B cell (primary cell): Measurements from ENCODE around the gene IQCK. TPM values are rescaled to one million over a fixed set of nuclear protein-coding genes. Genes with fewer than 3 reads are reported as not detected.

Experiments
- ATAC-seq: fragments of 200-7000 bp; cut with Tn5 transposase; one replicate; pipeline ENCODE4 v1.10.0; 2021; ENCODE audit warnings: low read depth, mild to moderate bottlenecking, moderate number of reproducible peaks, moderate library complexity
- CTCF ChIA-PET: fragments of 350-600 bp; sonication (Branson Sonifier 250); formaldehyde crosslinking; loops from one replicate; lab custom pipeline; 2021; ENCODE audit warnings: antibody characterized with exemption, inconsistent platforms; lab: Charles Lee
- POLR2A ChIA-PET: fragments of 350-600 bp; sonication (Branson Sonifier 250); formaldehyde crosslinking; loops from one replicate; lab custom pipeline; 2021; ENCODE audit warnings: antibody characterized with exemption; lab: Charles Lee
- DNase-seq: peaks from one replicate; pipeline ENCODE4 v3.0.0; 2013
- H2AFZ ChIP-seq: 2 replicates; pipeline ENCODE4 v1.6.1; 2012; ENCODE audit warnings: mild to moderate bottlenecking, low read depth, low read length; ENCODE audit not compliant: insufficient read depth, poor library complexity, severe bottlenecking
- H3K27ac ChIP-seq, 2 donors: 1 replicate in 1 of 2; 2 replicates in 1 of 2; pipeline ENCODE4 v1.5.1; 2012 to 2013; ENCODE audit warnings: low read length in 2 of 2, mild to moderate bottlenecking in 2 of 2, moderate library complexity in 1 of 2
- H3K27me3 ChIP-seq, 4 experiments: fragments of 200-600 bp in 1 of 4; sonication (generic) in 1 of 4; replicated peaks in 1 of 4; 1 replicate in 2 of 4; 2 replicates in 2 of 4; pipeline versions ENCODE4 v1.6.1 to v1.7.0; 2013 to 2016; ENCODE audit warnings: low read length in 3 of 4, mild to moderate bottlenecking in 2 of 4, mixed read lengths in 1 of 4, moderate library complexity in 1 of 4; ENCODE audit not compliant: insufficient read depth in 4 of 4, control insufficient read depth in 3 of 4; ENCODE audit errors: control extremely low read depth in 1 of 4
- H3K36me3 ChIP-seq, 2 experiments: replicated peaks in 1 of 2; 1 replicate in 1 of 2; 2 replicates in 1 of 2; pipeline versions ENCODE4 v1.6.1 to v1.7.1; 2013; ENCODE audit warnings: low read length in 1 of 2; ENCODE audit not compliant: insufficient read depth in 2 of 2, control insufficient read depth in 1 of 2; ENCODE audit errors: control extremely low read depth in 1 of 2, extremely low read depth in 1 of 2
- H3K4me1 ChIP-seq, 2 donors: fragments of 200-600 bp in 1 of 2; sonication (generic) in 1 of 2; 1 replicate in 1 of 2; 2 replicates in 1 of 2; pipeline versions ENCODE4 v1.5.1 to v1.6.1; 2013 to 2017; ENCODE audit warnings: low read length in 2 of 2; ENCODE audit not compliant: control insufficient read depth in 2 of 2, insufficient read depth in 2 of 2
- H3K4me2 ChIP-seq: replicated peaks from 2 replicates; pipeline ENCODE3; 2012; ENCODE audit warnings: mild to moderate bottlenecking, low read depth, low read length; ENCODE audit not compliant: poor library complexity, severe bottlenecking
- H3K4me3 ChIP-seq, 5 experiments: fragments of 200-600 bp in 1 of 5; sonication (generic) in 1 of 5; 1 replicate in 3 of 5; 2 replicates in 2 of 5; pipeline versions ENCODE4 v1.5.1 to v1.7.0; 2011 to 2016; ENCODE audit warnings: low read length in 4 of 5, mild to moderate bottlenecking in 4 of 5, low read depth in 2 of 5, control low read depth in 1 of 5, moderate library complexity in 1 of 5; ENCODE audit not compliant: insufficient read depth in 1 of 5; ENCODE audit errors: control extremely low read depth in 1 of 5, extremely low read depth in 1 of 5
- H3K79me2 ChIP-seq: fragments of 200-600 bp; sonication (generic); one replicate; pipeline ENCODE4 v1.6.0; 2016; ENCODE audit warnings: low read length; ENCODE audit not compliant: control insufficient read depth, insufficient read depth
- H3K9ac ChIP-seq: fragments of 200-600 bp; sonication (generic); 2 replicates; pipeline ENCODE4 v1.6.1; 2017; ENCODE audit warnings: mild to moderate bottlenecking, low read length, moderate library complexity
- H3K9me3 ChIP-seq, 3 donors: one replicate each; pipeline versions ENCODE4 v1.6.1 to v1.7.1; 2013; ENCODE audit warnings: low read length in 2 of 3; ENCODE audit not compliant: control insufficient read depth in 2 of 3, insufficient read depth in 1 of 3; ENCODE audit errors: control extremely low read depth in 1 of 3
- H4K20me1 ChIP-seq: 2 replicates; pipeline ENCODE4 v1.6.0; 2012; ENCODE audit warnings: mild to moderate bottlenecking, low read length; ENCODE audit not compliant: insufficient read depth, control insufficient read depth, poor library complexity, severe bottlenecking
- H3K27ac Mint-ChIP-seq: one replicate; pipeline ENCODE4 v1.8.0; 2021; ENCODE audit warnings: mixed read lengths
- H3K27me3 Mint-ChIP-seq: one replicate; pipeline ENCODE4 v1.8.0; 2021; ENCODE audit warnings: mixed read lengths
- H3K4me1 Mint-ChIP-seq: one replicate; pipeline ENCODE4 v1.8.0; 2021; ENCODE audit warnings: mixed read lengths
- H3K4me3 Mint-ChIP-seq: one replicate; pipeline ENCODE4 v1.8.0; 2021; ENCODE audit warnings: mixed read lengths
- H3K9me3 Mint-ChIP-seq: one replicate; pipeline ENCODE4 v1.8.0; 2022; ENCODE audit warnings: mixed read lengths; ENCODE audit not compliant: insufficient read depth
- CTCF ChIP-seq: fragments of 200-600 bp; IDR thresholded peaks from one replicate; pipeline ENCODE4 v1.8.0; 2022; ENCODE audit warnings: antibody characterized with exemption, mild to moderate bottlenecking
- EZH2 ChIP-seq: IDR thresholded peaks from 2 replicates; pipeline ENCODE4 v1.6.1; 2012; ENCODE audit warnings: borderline replicate concordance, low read depth, mild to moderate bottlenecking, moderate library complexity, low read length; ENCODE audit not compliant: insufficient read depth, poor library complexity, severe bottlenecking
- WGBS: methylation state at CpG from one replicate; pipeline ENCODE4 v1.1.5; 2013; ENCODE audit warnings: missing lambda C conversion rate; ENCODE audit not compliant: insufficient coverage; 5-methylcytosine and 5-hydroxymethylcytosine counted together
- intact Hi-C: fragments of 100-400 bp; cut with micrococcal nuclease; formaldehyde crosslinking; loops from one replicate; pipeline ENCODE4 v1.10.0; 2022
- polyA plus RNA-seq: library from polyadenylated mRNA; depleted of rRNA; stranded (reverse); fragments of >200 nt; gene quantifications from 2 replicates; pipeline ENCODE4 v1.2.3, GENCODE V29; 2012
- total RNA-seq, 2 donors: library from RNA; stranded (reverse); fragments of 120-200 nt in 1 of 2; gene quantifications; 1 replicate in 1 of 2; 2 replicates in 1 of 2; pipeline versions ENCODE4 v1.2.3 to v1.2.4, GENCODE V29; 2013 to 2022

The IQCK gene
- total and polyA plus RNA-seq, 2 donors (not counting 1 experiment from before 2014, with no cell fraction given), result 1.00 to 3.0 TPM

GRCh38 chr16:19853742-19854542 lies 135.9 kb downstream of the IQCK start:
- Mint-ChIP-seq H3K4me1 (no peaks in the 10 kb centered on the region), H3K4me3 (no peak overlapping the region), H3K27ac (no peak overlapping the region), H3K9me3 (no peaks in the 10 kb centered on the region), H3K27me3 (peaks cover 12% of the 10 kb centered on the region)
- H2AFZ ChIP-seq, result no peak overlapping the region
- WGBS, result 81% methylated on average over 6 of the region's 7 CpGs
- ATAC-seq (no peak), DNase-seq (no peak)
- no peak overlapping the region for H3K9ac ChIP-seq
- ChIA-PET CTCF (no interaction called here), POLR2A (no interaction called here)
- no peak for TF ChIP-seq EZH2
- TF ChIP-seq CTCF, result no peak
- H3K4me3 ChIP-seq, result no peak overlapping the region
- intact Hi-C loops, result no loop called here
- H3K27me3 ChIP-seq, result no peaks in the 10 kb centered on the region
- H3K36me3 ChIP-seq, result no peaks in the 10 kb centered on the region
- no peaks in the 10 kb centered on the region for H3K79me2 ChIP-seq
- H3K4me1 ChIP-seq, result no peaks in the 10 kb centered on the region
- no peaks in the 10 kb centered on the region for H3K9me3 ChIP-seq
- no peaks in the 10 kb centered on the region for H4K20me1 ChIP-seq
- no peak overlapping the region for H3K27ac ChIP-seq
- no peak overlapping the region for H3K4me2 ChIP-seq

GRCh38 chr16:19854543-19854876 lies 136.4 kb downstream of the IQCK start:
- ATAC-seq, result no peak
- Mint-ChIP-seq H3K4me1 (no peaks in the 10 kb centered on the region), H3K9me3 (no peaks in the 10 kb centered on the region), H3K4me3 (no peak overlapping the region), H3K27me3 (peaks cover 15% of the 10 kb centered on the region), H3K27ac (no peak overlapping the region)
- WGBS, result 79% methylated on average over 4 of the region's 6 CpGs
- Histone ChIP-seq H3K9ac (no peak overlapping the region), H3K79me2 (no peaks in the 10 kb centered on the region), H3K4me3 (no peak overlapping the region), H3K27ac (no peak overlapping the region), H3K9me3 (no peaks in the 10 kb centered on the region), H4K20me1 (no peaks in the 10 kb centered on the region), H3K4me2 (no peak overlapping the region), H3K4me1 (no peaks in the 10 kb centered on the region), H3K27me3 (no peaks in the 10 kb centered on the region), H2AFZ (no peak overlapping the region), H3K36me3 (no peaks in the 10 kb centered on the region)
- intact Hi-C loops, result no loop called here
- TF ChIP-seq CTCF, result no peak
- no peak for TF ChIP-seq EZH2
- ChIA-PET CTCF (no interaction called here), POLR2A (no interaction called here)
- no peak for DNase-seq
